Mesodermal cell (in vitro differentiated cells): ENCODE results near the gene BSPRY.
"Not testable (repeated sequence)": the region's sequence is repeated elsewhere in the genome, so short reads cannot be mapped to it uniquely, and the experiment has no call there.

Source experiments
- H3K27ac ChIP-seq: 2 replicates; pipeline ENCODE4 v1.7.0; 2013; ENCODE audit warnings: mild to moderate bottlenecking, low read depth, low read length, moderate library complexity; ENCODE audit not compliant: severe bottlenecking
- H3K36me3 ChIP-seq: 2 replicates; pipeline ENCODE4 v1.7.1; 2013; ENCODE audit warnings: mild to moderate bottlenecking, low read length, moderate library complexity; ENCODE audit not compliant: control insufficient read depth, insufficient read depth
- H3K4me1 ChIP-seq: one replicate; pipeline ENCODE4 v1.7.1; 2013; ENCODE audit warnings: mild to moderate bottlenecking, low read length; ENCODE audit not compliant: insufficient read depth, control insufficient read depth, poor library complexity, severe bottlenecking
- H3K4me3 ChIP-seq: 2 replicates; pipeline ENCODE4 v1.7.0; 2013; ENCODE audit warnings: low read length, control low read depth, mild to moderate bottlenecking; ENCODE audit not compliant: insufficient read depth, poor library complexity, severe bottlenecking; ENCODE audit errors: extremely low read depth
- H3K9me3 ChIP-seq: 2 replicates; pipeline ENCODE4 v1.7.1; 2013; ENCODE audit warnings: mild to moderate bottlenecking, low read length, moderate library complexity; ENCODE audit not compliant: control insufficient read depth
- WGBS, 2 experiments: methylation state at CpG; one replicate each; pipeline ENCODE4 v1.1.5; 2013; ENCODE audit warnings: missing lambda C conversion rate in 2 of 2; ENCODE audit not compliant: insufficient coverage in 2 of 2; 5-methylcytosine and 5-hydroxymethylcytosine counted together

The BSPRY gene

GRCh38 chr9:113397203-113397631, 47.9 kb downstream of the BSPRY start:
- H3K27ac ChIP-seq = no peak overlapping the region
- H3K4me1 ChIP-seq = peaks cover 41% of the 10 kb centered on the region
- H3K36me3 ChIP-seq = peaks cover 16% of the 10 kb centered on the region
- 68 to 90% methylated on average over 2 to 3 of the region's 3 CpGs for WGBS, 2 experiments
- no peak overlapping the region for H3K4me3 ChIP-seq
- no peaks in the 10 kb centered on the region for H3K9me3 ChIP-seq

- no peak overlapping the region for H3K4me3 ChIP-seq
- H3K27ac ChIP-seq = peak overlapping the region; percentile 81
- peaks cover 41% of the 10 kb centered on the region for H3K4me1 ChIP-seq
- peaks cover 6% of the 10 kb centered on the region for H3K36me3 ChIP-seq
- 94 to 100% methylated on average over 4 to 5 of the region's 5 CpGs for WGBS, 2 experiments
- H3K9me3 ChIP-seq = no peaks in the 10 kb centered on the region
These were observed 49.5 kb downstream of the BSPRY start for GRCh38 chr9:113398796-113399195.

- Histone ChIP-seq H3K27ac (no peak overlapping the region), H3K4me3 (peak overlapping the region; percentile 90), H3K4me1 (peaks cover 41% of the 10 kb centered on the region), H3K9me3 (no peaks in the 10 kb centered on the region), H3K36me3 (peaks cover 6% of the 10 kb centered on the region)
- WGBS, 2 experiments = 83 to 100% methylated on average over 1 to 3 of the region's 3 CpGs
These were observed 50.4 kb downstream of the BSPRY start for GRCh38 chr9:113399646-113400200.

- Histone ChIP-seq H3K4me1 (peaks cover 41% of the 10 kb centered on the region), H3K27ac (no peak within 1 kb of the TSS), H3K4me3 (peak within 1 kb of the TSS; percentile 90), H3K36me3 (no peaks in the 10 kb centered on the region), H3K9me3 (no peaks in the 10 kb centered on the region)
- WGBS, 2 experiments = 0 to 3% methylated on average over 40 to 49 of the region's 50 CpGs
These were observed 51.9 kb downstream of the BSPRY start, which contains the start of gene ALAD for GRCh38 chr9:113401027-113401792. TSS of gene ALAD (minus strand) at chr9:113401284. CDS start at chr9:113393559, 7,725 bp downstream.

GRCh38 chr9:113403646-113404045, 54.3 kb downstream of the BSPRY start:
- peaks cover 18% of the 10 kb centered on the region for H3K4me1 ChIP-seq

GRCh38 chr9:113406353-113406752, 57.0 kb downstream of the BSPRY start:
- H3K4me1 ChIP-seq = not testable (repeated sequence)
- peaks cover 26% of the 10 kb centered on the region for H3K36me3 ChIP-seq

More at GRCh38 chr9:113403646-113404045, 54.3 kb downstream of the BSPRY start:
- Histone ChIP-seq H3K4me3 (no peak overlapping the region), H3K27ac (no peak overlapping the region), H3K9me3 (no peaks in the 10 kb centered on the region), H3K36me3 (peaks cover 18% of the 10 kb centered on the region)
- WGBS, 2 experiments = 67 to 100% methylated on average over 1 of the region's 2 CpGs

GRCh38 chr9:113406873-113407511, 57.7 kb downstream of the BSPRY start:
- H3K36me3 ChIP-seq = peaks cover 26% of the 10 kb centered on the region
- H3K27ac ChIP-seq = not testable (repeated sequence)
- WGBS, 2 experiments = 50 to 70% methylated on average over 3 to 4 of the region's 7 CpGs

More at GRCh38 chr9:113406353-113406752, 57.0 kb downstream of the BSPRY start:
- not testable (repeated sequence) for H3K4me3 ChIP-seq, H3K9me3 ChIP-seq, H3K27ac ChIP-seq
- WGBS, 2 experiments = 96 to 100% methylated on average over 1 to 5 of the region's 9 CpGs

GRCh38 chr9:113409481-113409880, 60.1 kb downstream of the BSPRY start:
- 47 to 59% methylated on average over 8 to 9 of the region's 10 CpGs for WGBS, 2 experiments
- Histone ChIP-seq H3K9me3 (no peaks in the 10 kb centered on the region), H3K4me3 (peak overlapping the region; percentile 95), H3K4me1 (no peaks in the 10 kb centered on the region), H3K36me3 (peaks cover 26% of the 10 kb centered on the region), H3K27ac (peak overlapping the region; percentile 97)

More at GRCh38 chr9:113406873-113407511, 57.7 kb downstream of the BSPRY start:
- not testable (repeated sequence) for H3K9me3 ChIP-seq, H3K4me1 ChIP-seq, H3K4me3 ChIP-seq

- H3K36me3 ChIP-seq = peaks cover 26% of the 10 kb centered on the region
- H3K4me3 ChIP-seq = peak overlapping the region; percentile 95
- WGBS, 2 experiments = 0 to 1% methylated on average over 19 to 20 of the region's 20 CpGs
- H3K27ac ChIP-seq = peak overlapping the region; percentile 97
- no peaks in the 10 kb centered on the region for H3K9me3 ChIP-seq
- H3K4me1 ChIP-seq = no peaks in the 10 kb centered on the region
These were observed 60.5 kb downstream of the BSPRY start for GRCh38 chr9:113409883-113410206.

GRCh38 chr9:113410207-113410864, 61.0 kb downstream of the BSPRY start, which contains the start of the genes C9orf43 and POLE3:
TSS of gene C9orf43 (plus strand) at chr9:113410747. CDS start at chr9:113413494, 2,747 bp downstream.
TSS of gene POLE3 (minus strand) at chr9:113410675. CDS start at chr9:113410293, 382 bp downstream.
- H3K27ac ChIP-seq = peak within 1 kb of the TSS; percentile 97
- 0% methylated on average over 45 to 57 of the region's 61 CpGs for WGBS, 2 experiments

More at GRCh38 chr9:113410207-113410864, 61.0 kb downstream of the BSPRY start, which contains the start of the genes C9orf43 and POLE3:
- Histone ChIP-seq H3K9me3 (no peaks in the 10 kb centered on the region), H3K4me3 (peak within 1 kb of the TSS; percentile 95), H3K36me3 (peaks cover 26% of the 10 kb centered on the region), H3K4me1 (no peaks in the 10 kb centered on the region)
